ENCODE data around the gene TMEM258. TPM values are rescaled to one million over a fixed set of nuclear protein-coding genes. Genes with fewer than 3 reads are reported as not detected.

TMEM258 gene
- total RNA-seq, 1 donor = 32.5 TPM

DNA sequence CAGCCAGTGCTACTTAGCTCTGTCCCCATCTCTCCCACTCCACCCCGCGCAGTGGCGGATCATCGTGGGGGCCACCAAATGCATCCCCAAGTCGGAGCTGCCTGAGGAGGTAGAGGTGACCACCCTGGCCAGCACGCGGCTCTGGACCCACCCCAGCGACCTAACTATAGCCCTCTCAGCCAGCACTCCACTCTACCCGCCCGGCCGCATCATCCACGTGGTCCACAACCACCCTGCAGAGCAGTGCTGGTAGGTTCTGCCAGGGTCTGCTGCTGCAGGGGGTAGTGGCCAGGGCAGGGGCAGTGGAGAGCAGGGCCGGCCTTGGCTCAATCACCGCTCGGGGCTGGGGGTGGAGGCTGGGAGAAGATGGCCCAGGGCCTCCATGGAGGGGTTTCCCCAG, 53.0 kb downstream of the TMEM258 start:
- Histone ChIP-seq H3K9me3 (ENCODE audit: low read depth, low read length) (no peaks in the 10 kb centered on the region), H3K4me1 (ENCODE audit: insufficient read depth, low read length) (no peaks in the 10 kb centered on the region), H3K27me3 (ENCODE audit: insufficient read depth, low read length) (no peaks in the 10 kb centered on the region), H3K4me3 (ENCODE audit: low read length) (no peak overlapping the region)

Other genes with a start within 250 kb of the TMEM258 start
- under 0.01 TPM for gene SYT7, start 211.5 kb downstream of the TMEM258 start, total RNA-seq
- gene DAGLA, start 112.2 kb downstream of the TMEM258 start, total RNA-seq = 0.94 TPM
- 0.31 TPM for gene MYRF, start 40.0 kb downstream of the TMEM258 start, total RNA-seq
- gene FEN1, start 312 bp upstream of the TMEM258 start, total RNA-seq = 13.1 TPM
- 12.1 TPM for gene FADS1, start 24.4 kb upstream of the TMEM258 start, total RNA-seq
- gene FADS2, start 35.7 kb upstream of the TMEM258 start, total RNA-seq = 12.8 TPM
- 7.0 TPM for gene FADS3, start 98.9 kb upstream of the TMEM258 start, total RNA-seq
- gene RAB3IL1, start 125.0 kb upstream of the TMEM258 start, total RNA-seq = not detected
- gene BEST1, start 157.8 kb upstream of the TMEM258 start, total RNA-seq = 2.3 TPM
- gene FTH1, start 175.0 kb upstream of the TMEM258 start, total RNA-seq = 1,270 TPM

Data from mononuclear cell (primary cell).